ENCODE results near the gene LDLRAD3.
"Not testable (repeated sequence)": the region's sequence is repeated elsewhere in the genome, so short reads cannot be mapped to it uniquely, and the experiment has no call there.

LDLRAD3 gene

GRCh38 chr11:35943713-35944502 lies at the start of gene LDLRAD3:
Gene LDLRAD3 (plus strand): TSS chr11:35944062. CDS start chr11:35944099, 37 bp downstream.
- DNase-seq = no peak

GRCh38 chr11:35897019-35897418 lies 46.8 kb upstream of the LDLRAD3 start:
- DNase-seq = no peak

GRCh38 chr11:35902961-35903360 lies 40.9 kb upstream of the LDLRAD3 start:
- DNase-seq = no peak

GRCh38 chr11:35905646-35906276 lies 38.1 kb upstream of the LDLRAD3 start:
- no peak for DNase-seq

- DNase-seq = no peak
These were observed 37.6 kb upstream of the LDLRAD3 start for GRCh38 chr11:35906277-35906661.

- DNase-seq = no peak
These were observed 37.2 kb upstream of the LDLRAD3 start for GRCh38 chr11:35906681-35907080.

- DNase-seq = no peak
These were observed 36.0 kb upstream of the LDLRAD3 start for GRCh38 chr11:35907648-35908431.

GRCh38 chr11:35908432-35908771 lies 35.5 kb upstream of the LDLRAD3 start:
- DNase-seq = not testable (repeated sequence)

- no peak for DNase-seq
These were observed 34.2 kb upstream of the LDLRAD3 start for GRCh38 chr11:35909511-35910265.

- no peak for DNase-seq
These were observed 32.8 kb upstream of the LDLRAD3 start for GRCh38 chr11:35911013-35911412.

GRCh38 chr11:35911616-35912165 lies 32.2 kb upstream of the LDLRAD3 start:
- DNase-seq = no peak

- DNase-seq = not testable (repeated sequence)
These were observed 31.4 kb upstream of the LDLRAD3 start for GRCh38 chr11:35912436-35912835.

- no peak for DNase-seq
These were observed 30.8 kb upstream of the LDLRAD3 start for GRCh38 chr11:35912883-35913624.

- DNase-seq = no peak
These were observed 29.0 kb upstream of the LDLRAD3 start for GRCh38 chr11:35914816-35915215.

- DNase-seq = no peak
These were observed 27.6 kb upstream of the LDLRAD3 start for GRCh38 chr11:35916270-35916669.

- DNase-seq = no peak
These were observed 26.2 kb upstream of the LDLRAD3 start for GRCh38 chr11:35917676-35918075.

- no peak for DNase-seq
These were observed 25.1 kb upstream of the LDLRAD3 start for GRCh38 chr11:35918716-35919115.

GRCh38 chr11:35919244-35919643 lies 24.6 kb upstream of the LDLRAD3 start:
- DNase-seq = no peak

GRCh38 chr11:35923452-35923851 lies 20.4 kb upstream of the LDLRAD3 start:
- DNase-seq = no peak

GRCh38 chr11:35924811-35925210 lies 19.1 kb upstream of the LDLRAD3 start:
- DNase-seq = no peak

GRCh38 chr11:35927104-35927503 lies 16.8 kb upstream of the LDLRAD3 start:
- DNase-seq = no peak

GRCh38 chr11:35927682-35928081 lies 16.2 kb upstream of the LDLRAD3 start:
- DNase-seq = no peak

Data from activated T-cell treated with anti-CD3 and anti-CD28 coated beads for 4 hours (primary cell).